ENCODE measurements around the gene MSLN. TPM values are rescaled to one million over a fixed set of nuclear protein-coding genes. Genes with fewer than 3 reads are reported as not detected.

MSLN gene
- total and polyA plus RNA-seq, 2 experiments from 2014 or later, result 0.10 TPM; not detected in 1

- TF ChIP-seq NANOG (IDR thresholded peaks at IDR 0.05; ENCODE audit: borderline replicate concordance), result no peak
- TF ChIP-seq CREB1 (CRISPR knock-in tag; IDR thresholded peaks at IDR 0.05; ENCODE audit: low read depth), result no peak
- TF ChIP-seq, protein P1, sequence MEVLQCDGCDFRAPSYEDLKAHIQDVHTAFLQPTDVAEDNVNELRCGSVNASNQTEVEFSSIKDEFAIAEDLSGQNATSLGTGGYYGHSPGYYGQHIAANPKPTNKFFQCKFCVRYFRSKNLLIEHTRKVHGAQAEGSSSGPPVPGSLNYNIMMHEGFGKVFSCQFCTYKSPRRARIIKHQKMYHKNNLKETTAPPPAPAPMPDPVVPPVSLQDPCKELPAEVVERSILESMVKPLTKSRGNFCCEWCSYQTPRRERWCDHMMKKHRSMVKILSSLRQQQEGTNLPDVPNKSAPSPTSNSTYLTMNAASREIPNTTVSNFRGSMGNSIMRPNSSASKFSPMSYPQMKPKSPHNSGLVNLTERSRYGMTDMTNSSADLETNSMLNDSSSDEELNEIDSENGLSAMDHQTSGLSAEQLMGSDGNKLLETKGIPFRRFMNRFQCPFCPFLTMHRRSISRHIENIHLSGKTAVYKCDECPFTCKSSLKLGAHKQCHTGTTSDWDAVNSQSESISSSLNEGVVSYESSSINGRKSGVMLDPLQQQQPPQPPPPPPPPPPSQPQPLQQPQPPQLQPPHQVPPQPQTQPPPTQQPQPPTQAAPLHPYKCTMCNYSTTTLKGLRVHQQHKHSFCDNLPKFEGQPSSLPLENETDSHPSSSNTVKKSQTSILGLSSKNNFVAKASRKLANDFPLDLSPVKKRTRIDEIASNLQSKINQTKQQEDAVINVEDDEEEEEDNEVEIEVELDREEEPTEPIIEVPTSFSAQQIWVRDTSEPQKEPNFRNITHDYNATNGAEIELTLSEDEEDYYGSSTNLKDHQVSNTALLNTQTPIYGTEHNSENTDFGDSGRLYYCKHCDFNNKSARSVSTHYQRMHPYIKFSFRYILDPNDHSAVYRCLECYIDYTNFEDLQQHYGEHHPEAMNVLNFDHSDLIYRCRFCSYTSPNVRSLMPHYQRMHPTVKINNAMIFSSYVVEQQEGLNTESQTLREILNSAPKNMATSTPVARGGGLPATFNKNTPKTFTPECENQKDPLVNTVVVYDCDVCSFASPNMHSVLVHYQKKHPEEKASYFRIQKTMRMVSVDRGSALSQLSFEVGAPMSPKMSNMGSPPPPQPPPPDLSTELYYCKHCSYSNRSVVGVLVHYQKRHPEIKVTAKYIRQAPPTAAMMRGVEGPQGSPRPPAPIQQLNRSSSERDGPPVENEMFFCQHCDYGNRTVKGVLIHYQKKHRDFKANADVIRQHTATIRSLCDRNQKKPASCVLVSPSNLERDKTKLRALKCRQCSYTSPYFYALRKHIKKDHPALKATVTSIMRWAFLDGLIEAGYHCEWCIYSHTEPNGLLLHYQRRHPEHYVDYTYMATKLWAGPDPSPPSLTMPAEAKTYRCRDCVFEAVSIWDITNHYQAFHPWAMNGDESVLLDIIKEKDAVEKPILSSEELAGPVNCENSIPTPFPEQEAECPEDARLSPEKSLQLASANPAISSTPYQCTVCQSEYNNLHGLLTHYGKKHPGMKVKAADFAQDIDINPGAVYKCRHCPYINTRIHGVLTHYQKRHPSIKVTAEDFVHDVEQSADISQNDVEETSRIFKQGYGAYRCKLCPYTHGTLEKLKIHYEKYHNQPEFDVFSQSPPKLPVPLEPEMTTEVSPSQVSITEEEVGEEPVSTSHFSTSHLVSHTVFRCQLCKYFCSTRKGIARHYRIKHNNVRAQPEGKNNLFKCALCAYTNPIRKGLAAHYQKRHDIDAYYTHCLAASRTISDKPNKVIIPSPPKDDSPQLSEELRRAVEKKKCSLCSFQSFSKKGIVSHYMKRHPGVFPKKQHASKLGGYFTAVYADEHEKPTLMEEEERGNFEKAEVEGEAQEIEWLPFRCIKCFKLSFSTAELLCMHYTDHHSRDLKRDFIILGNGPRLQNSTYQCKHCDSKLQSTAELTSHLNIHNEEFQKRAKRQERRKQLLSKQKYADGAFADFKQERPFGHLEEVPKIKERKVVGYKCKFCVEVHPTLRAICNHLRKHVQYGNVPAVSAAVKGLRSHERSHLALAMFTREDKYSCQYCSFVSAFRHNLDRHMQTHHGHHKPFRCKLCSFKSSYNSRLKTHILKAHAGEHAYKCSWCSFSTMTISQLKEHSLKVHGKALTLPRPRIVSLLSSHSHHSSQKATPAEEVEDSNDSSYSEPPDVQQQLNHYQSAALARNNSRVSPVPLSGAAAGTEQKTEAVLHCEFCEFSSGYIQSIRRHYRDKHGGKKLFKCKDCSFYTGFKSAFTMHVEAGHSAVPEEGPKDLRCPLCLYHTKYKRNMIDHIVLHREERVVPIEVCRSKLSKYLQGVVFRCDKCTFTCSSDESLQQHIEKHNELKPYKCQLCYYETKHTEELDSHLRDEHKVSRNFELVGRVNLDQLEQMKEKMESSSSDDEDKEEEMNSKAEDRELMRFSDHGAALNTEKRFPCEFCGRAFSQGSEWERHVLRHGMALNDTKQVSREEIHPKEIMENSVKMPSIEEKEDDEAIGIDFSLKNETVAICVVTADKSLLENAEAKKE (CRISPR knock-in tag; IDR thresholded peaks at IDR 0.05), result no peak
- TF ChIP-seq, protein P2, sequence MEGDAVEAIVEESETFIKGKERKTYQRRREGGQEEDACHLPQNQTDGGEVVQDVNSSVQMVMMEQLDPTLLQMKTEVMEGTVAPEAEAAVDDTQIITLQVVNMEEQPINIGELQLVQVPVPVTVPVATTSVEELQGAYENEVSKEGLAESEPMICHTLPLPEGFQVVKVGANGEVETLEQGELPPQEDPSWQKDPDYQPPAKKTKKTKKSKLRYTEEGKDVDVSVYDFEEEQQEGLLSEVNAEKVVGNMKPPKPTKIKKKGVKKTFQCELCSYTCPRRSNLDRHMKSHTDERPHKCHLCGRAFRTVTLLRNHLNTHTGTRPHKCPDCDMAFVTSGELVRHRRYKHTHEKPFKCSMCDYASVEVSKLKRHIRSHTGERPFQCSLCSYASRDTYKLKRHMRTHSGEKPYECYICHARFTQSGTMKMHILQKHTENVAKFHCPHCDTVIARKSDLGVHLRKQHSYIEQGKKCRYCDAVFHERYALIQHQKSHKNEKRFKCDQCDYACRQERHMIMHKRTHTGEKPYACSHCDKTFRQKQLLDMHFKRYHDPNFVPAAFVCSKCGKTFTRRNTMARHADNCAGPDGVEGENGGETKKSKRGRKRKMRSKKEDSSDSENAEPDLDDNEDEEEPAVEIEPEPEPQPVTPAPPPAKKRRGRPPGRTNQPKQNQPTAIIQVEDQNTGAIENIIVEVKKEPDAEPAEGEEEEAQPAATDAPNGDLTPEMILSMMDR (conservative IDR thresholded peaks at IDR 0.05; ENCODE audit: low read depth in 2 of 2), result no peak
Observed at GRCh38 chr16:818132-818531, 57.6 kb downstream of the MSLN start (continued).

MicroRNAs within 50 kb of the gene (microRNA counts, 767-probe panel; counts per million panel counts)
- not detected for microRNA hsa-miR-662

Small RNA genes within 50 kb of the gene (microRNA-seq; reads per million reads assigned to microRNA genes)
- gene MIR662, result not detected

Small RNA genes within 50 kb of the gene (small RNA-seq; reads per million reads assigned to genes)
- not detected for gene MIR662 (ENCODE audit: low replicate concordance)

Other genes starting within 250 kb of the MSLN start
- 142 and 164 TPM in 2 replicates for gene CAPN15, start 233.0 kb upstream of the MSLN start, total RNA-seq (2014; rRNA removed; shearing (Covaris generic))
- 27.3 and 30.7 TPM in 2 replicates for gene CAPN15, start 233.0 kb upstream of the MSLN start, polyA plus RNA-seq (2016; fragmentation: Nextera tagmentation; extraction: Ambion mirVana)
- 1.1 and 1.4 TPM in 2 replicates for gene PRR35, start 200.3 kb upstream of the MSLN start, total RNA-seq (2014; rRNA removed; shearing (Covaris generic))
- gene PRR35, start 200.3 kb upstream of the MSLN start, polyA plus RNA-seq (2016; fragmentation: Nextera tagmentation; extraction: Ambion mirVana), result 0.32 and 0.63 TPM in 2 replicates
- 0.80 TPM in 1 of 2 replicates, not detected in the other for gene NHLRC4, start 193.7 kb upstream of the MSLN start, total RNA-seq (2014; rRNA removed; shearing (Covaris generic))
- 0.14 and 0.47 TPM in 2 replicates for gene NHLRC4, start 193.7 kb upstream of the MSLN start, polyA plus RNA-seq (2016; fragmentation: Nextera tagmentation; extraction: Ambion mirVana)
- 49.9 and 62.3 TPM in 2 replicates for gene PIGQ, start 190.8 kb upstream of the MSLN start, total RNA-seq (2014; rRNA removed; shearing (Covaris generic))
- 28.0 and 30.2 TPM in 2 replicates for gene PIGQ, start 190.8 kb upstream of the MSLN start, polyA plus RNA-seq (2016; fragmentation: Nextera tagmentation; extraction: Ambion mirVana)
- 24.2 and 24.6 TPM in 2 replicates for gene RAB40C, start 170.7 kb upstream of the MSLN start, total RNA-seq (2014; rRNA removed; shearing (Covaris generic))
- gene RAB40C, start 170.7 kb upstream of the MSLN start, polyA plus RNA-seq (2016; fragmentation: Nextera tagmentation; extraction: Ambion mirVana), result 11.2 and 12.0 TPM in 2 replicates
- gene WFIKKN1, start 129.7 kb upstream of the MSLN start, total RNA-seq (2014; rRNA removed; shearing (Covaris generic)), result 6.8 and 11.2 TPM in 2 replicates
- gene WFIKKN1, start 129.7 kb upstream of the MSLN start, polyA plus RNA-seq (2016; fragmentation: Nextera tagmentation; extraction: Ambion mirVana), result 3.5 and 4.0 TPM in 2 replicates
- 131 and 153 TPM in 2 replicates for gene METTL26, start 124.4 kb upstream of the MSLN start, total RNA-seq (2014; rRNA removed; shearing (Covaris generic))
- gene METTL26, start 124.4 kb upstream of the MSLN start, polyA plus RNA-seq (2016; fragmentation: Nextera tagmentation; extraction: Ambion mirVana), result 223 and 225 TPM in 2 replicates
- 53.2 and 64.3 TPM in 2 replicates for gene MCRIP2, start 118.9 kb upstream of the MSLN start, total RNA-seq (2014; rRNA removed; shearing (Covaris generic))
- 67.7 and 80.2 TPM in 2 replicates for gene MCRIP2, start 118.9 kb upstream of the MSLN start, polyA plus RNA-seq (2016; fragmentation: Nextera tagmentation; extraction: Ambion mirVana)
- gene WDR90, start 111.4 kb upstream of the MSLN start, total RNA-seq (2014; rRNA removed; shearing (Covaris generic)), result 42.2 and 44.4 TPM in 2 replicates
- gene WDR90, start 111.4 kb upstream of the MSLN start, polyA plus RNA-seq (2016; fragmentation: Nextera tagmentation; extraction: Ambion mirVana), result 25.9 and 26.3 TPM in 2 replicates
- 93.8 and 129 TPM in 2 replicates for gene RHOT2, start 92.6 kb upstream of the MSLN start, total RNA-seq (2014; rRNA removed; shearing (Covaris generic))
- 159 and 163 TPM in 2 replicates for gene RHOT2, start 92.6 kb upstream of the MSLN start, polyA plus RNA-seq (2016; fragmentation: Nextera tagmentation; extraction: Ambion mirVana)
- gene RHBDL1, start 85.1 kb upstream of the MSLN start, total RNA-seq (2014; rRNA removed; shearing (Covaris generic)), result 10.1 and 11.5 TPM in 2 replicates
- gene RHBDL1, start 85.1 kb upstream of the MSLN start, polyA plus RNA-seq (2016; fragmentation: Nextera tagmentation; extraction: Ambion mirVana), result 8.4 and 9.2 TPM in 2 replicates
- 108 and 123 TPM in 2 replicates for gene STUB1, start 80.3 kb upstream of the MSLN start, total RNA-seq (2014; rRNA removed; shearing (Covaris generic))
- 91.7 and 107 TPM in 2 replicates for gene STUB1, start 80.3 kb upstream of the MSLN start, polyA plus RNA-seq (2016; fragmentation: Nextera tagmentation; extraction: Ambion mirVana)
- gene JMJD8, start 76.4 kb upstream of the MSLN start, total RNA-seq (2014; rRNA removed; shearing (Covaris generic)), result 79.3 and 82.5 TPM in 2 replicates
- 43.1 and 48.5 TPM in 2 replicates for gene JMJD8, start 76.4 kb upstream of the MSLN start, polyA plus RNA-seq (2016; fragmentation: Nextera tagmentation; extraction: Ambion mirVana)
- gene WDR24, start 70.3 kb upstream of the MSLN start, total RNA-seq (2014; rRNA removed; shearing (Covaris generic)), result 11.5 and 15.8 TPM in 2 replicates
- 7.2 and 8.0 TPM in 2 replicates for gene WDR24, start 70.3 kb upstream of the MSLN start, polyA plus RNA-seq (2016; fragmentation: Nextera tagmentation; extraction: Ambion mirVana)
- gene FBXL16, start 54.9 kb upstream of the MSLN start, total RNA-seq (2014; rRNA removed; shearing (Covaris generic)), result 10.6 and 12.6 TPM in 2 replicates
- 7.9 and 8.9 TPM in 2 replicates for gene FBXL16, start 54.9 kb upstream of the MSLN start, polyA plus RNA-seq (2016; fragmentation: Nextera tagmentation; extraction: Ambion mirVana)
- 33.0 and 36.9 TPM in 2 replicates for gene METRN, start 45.6 kb upstream of the MSLN start, total RNA-seq (2014; rRNA removed; shearing (Covaris generic))
- gene METRN, start 45.6 kb upstream of the MSLN start, polyA plus RNA-seq (2016; fragmentation: Nextera tagmentation; extraction: Ambion mirVana), result 18.7 and 28.9 TPM in 2 replicates
- 23.8 and 37.1 TPM in 2 replicates for gene ANTKMT, start 39.6 kb upstream of the MSLN start, total RNA-seq (2014; rRNA removed; shearing (Covaris generic))
- gene ANTKMT, start 39.6 kb upstream of the MSLN start, polyA plus RNA-seq (2016; fragmentation: Nextera tagmentation; extraction: Ambion mirVana), result 37.2 and 59.0 TPM in 2 replicates
- 3.5 and 12.6 TPM in 2 replicates for gene CCDC78, start 34.3 kb upstream of the MSLN start, total RNA-seq (2014; rRNA removed; shearing (Covaris generic))
- gene CCDC78, start 34.3 kb upstream of the MSLN start, polyA plus RNA-seq (2016; fragmentation: Nextera tagmentation; extraction: Ambion mirVana), result 8.7 and 10.5 TPM in 2 replicates
- gene HAGHL, start 33.6 kb upstream of the MSLN start, total RNA-seq (2014; rRNA removed; shearing (Covaris generic)), result 19.1 and 21.6 TPM in 2 replicates
- gene HAGHL, start 33.6 kb upstream of the MSLN start, polyA plus RNA-seq (2016; fragmentation: Nextera tagmentation; extraction: Ambion mirVana), result 35.3 and 45.2 TPM in 2 replicates
- 19.2 and 42.3 TPM in 2 replicates for gene CIAO3, start 19.7 kb upstream of the MSLN start, total RNA-seq (2014; rRNA removed; shearing (Covaris generic))
- gene CIAO3, start 19.7 kb upstream of the MSLN start, polyA plus RNA-seq (2016; fragmentation: Nextera tagmentation; extraction: Ambion mirVana), result 13.0 and 15.4 TPM in 2 replicates
- 41.9 and 79.5 TPM in 2 replicates for gene RPUSD1, start 27.6 kb downstream of the MSLN start, total RNA-seq (2014; rRNA removed; shearing (Covaris generic))
- gene RPUSD1, start 27.6 kb downstream of the MSLN start, polyA plus RNA-seq (2016; fragmentation: Nextera tagmentation; extraction: Ambion mirVana), result 19.1 and 20.7 TPM in 2 replicates
- gene CHTF18, start 27.9 kb downstream of the MSLN start, total RNA-seq (2014; rRNA removed; shearing (Covaris generic)), result 108 and 129 TPM in 2 replicates
- 61.3 and 69.2 TPM in 2 replicates for gene CHTF18, start 27.9 kb downstream of the MSLN start, polyA plus RNA-seq (2016; fragmentation: Nextera tagmentation; extraction: Ambion mirVana)
- not detected in 2 replicates for gene GNG13, start 40.0 kb downstream of the MSLN start, total RNA-seq (2014; rRNA removed; shearing (Covaris generic))
- gene GNG13, start 40.0 kb downstream of the MSLN start, polyA plus RNA-seq (2016; fragmentation: Nextera tagmentation; extraction: Ambion mirVana), result 0.29 and 0.30 TPM in 2 replicates
- gene LMF1, start 210.2 kb downstream of the MSLN start, total RNA-seq (2014; rRNA removed; shearing (Covaris generic)), result 2.9 and 10.1 TPM in 2 replicates
- gene LMF1, start 210.2 kb downstream of the MSLN start, polyA plus RNA-seq (2016; fragmentation: Nextera tagmentation; extraction: Ambion mirVana), result 3.6 and 4.2 TPM in 2 replicates
- gene SOX8, start 221.0 kb downstream of the MSLN start, total RNA-seq (2014; rRNA removed; shearing (Covaris generic)), result 17.2 and 26.2 TPM in 2 replicates
- 5.7 and 6.7 TPM in 2 replicates for gene SOX8, start 221.0 kb downstream of the MSLN start, polyA plus RNA-seq (2016; fragmentation: Nextera tagmentation; extraction: Ambion mirVana)